ENCODE measurements around the gene ERV3-1.
"Not testable (repeated sequence)": the region's sequence is repeated elsewhere in the genome, so short reads cannot be mapped to it uniquely, and the experiment has no call there.

DNA sequence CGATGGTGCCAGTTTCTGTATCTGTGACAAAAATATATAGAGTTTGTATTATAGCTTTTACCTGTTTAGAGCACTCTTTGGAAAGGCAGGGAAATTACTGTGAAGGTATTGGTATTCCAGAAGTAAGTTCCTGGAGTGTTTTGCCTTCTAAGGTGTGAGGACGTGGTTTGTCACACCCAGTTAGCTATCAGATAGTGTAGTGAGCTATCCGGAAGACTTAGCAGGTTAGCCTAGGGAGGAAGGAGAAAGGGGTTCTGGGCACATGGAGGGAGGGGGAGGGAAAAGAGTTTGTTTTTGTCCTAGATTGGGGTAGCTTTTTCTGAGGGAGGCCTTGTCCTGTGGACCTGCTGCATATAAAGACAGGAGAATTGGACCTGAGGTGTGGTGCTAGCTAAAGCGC, 39.8 kb upstream of the ERV3-1 start:
- TF ChIP-seq, protein P1, sequence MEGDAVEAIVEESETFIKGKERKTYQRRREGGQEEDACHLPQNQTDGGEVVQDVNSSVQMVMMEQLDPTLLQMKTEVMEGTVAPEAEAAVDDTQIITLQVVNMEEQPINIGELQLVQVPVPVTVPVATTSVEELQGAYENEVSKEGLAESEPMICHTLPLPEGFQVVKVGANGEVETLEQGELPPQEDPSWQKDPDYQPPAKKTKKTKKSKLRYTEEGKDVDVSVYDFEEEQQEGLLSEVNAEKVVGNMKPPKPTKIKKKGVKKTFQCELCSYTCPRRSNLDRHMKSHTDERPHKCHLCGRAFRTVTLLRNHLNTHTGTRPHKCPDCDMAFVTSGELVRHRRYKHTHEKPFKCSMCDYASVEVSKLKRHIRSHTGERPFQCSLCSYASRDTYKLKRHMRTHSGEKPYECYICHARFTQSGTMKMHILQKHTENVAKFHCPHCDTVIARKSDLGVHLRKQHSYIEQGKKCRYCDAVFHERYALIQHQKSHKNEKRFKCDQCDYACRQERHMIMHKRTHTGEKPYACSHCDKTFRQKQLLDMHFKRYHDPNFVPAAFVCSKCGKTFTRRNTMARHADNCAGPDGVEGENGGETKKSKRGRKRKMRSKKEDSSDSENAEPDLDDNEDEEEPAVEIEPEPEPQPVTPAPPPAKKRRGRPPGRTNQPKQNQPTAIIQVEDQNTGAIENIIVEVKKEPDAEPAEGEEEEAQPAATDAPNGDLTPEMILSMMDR (IDR thresholded peaks at IDR 0.05), result not testable (repeated sequence)
- not testable (repeated sequence) for TF ChIP-seq POLR2A (IDR thresholded peaks at IDR 0.05)
